Neuronal stem cell (in vitro differentiated cells): ENCODE data around the gene MAGIX. TPM values are rescaled to one million over a fixed set of nuclear protein-coding genes. Genes with fewer than 3 reads are reported as not detected.

Experiments used
- DNase-seq: peaks from one replicate; pipeline ENCODE4 v3.0.0-alpha.2; 2013; ENCODE audit warnings: low spot score
- H2AFZ ChIP-seq: one replicate; pipeline ENCODE4 v1.6.1; 2013; ENCODE audit warnings: mild to moderate bottlenecking, low read length, inconsistent platforms
- H2AK5ac ChIP-seq: 2 replicates; pipeline ENCODE4 v1.6.1; 2013; ENCODE audit warnings: low read depth, mild to moderate bottlenecking, inconsistent platforms, low read length, moderate library complexity, mixed read lengths
- H2BK120ac ChIP-seq: 2 replicates; pipeline ENCODE4 v1.6.1; 2013; ENCODE audit warnings: low read depth, mild to moderate bottlenecking, inconsistent platforms, low read length, moderate library complexity, mixed read lengths
- H2BK12ac ChIP-seq: one replicate; pipeline ENCODE4 v1.6.1; 2013; ENCODE audit warnings: low read length, inconsistent platforms
- H2BK15ac ChIP-seq: 2 replicates; pipeline ENCODE4 v1.6.1; 2013; ENCODE audit warnings: mild to moderate bottlenecking, low read length, inconsistent platforms, mixed read lengths
- H2BK5ac ChIP-seq: one replicate; pipeline ENCODE4 v1.6.1; 2013; ENCODE audit warnings: inconsistent platforms, mild to moderate bottlenecking, low read length, moderate library complexity
- H3K14ac ChIP-seq: one replicate; pipeline ENCODE4 v1.6.1; 2013; ENCODE audit warnings: low read length, inconsistent platforms
- H3K18ac ChIP-seq: 2 replicates; pipeline ENCODE4 v1.6.1; 2013; ENCODE audit warnings: low read length, inconsistent platforms
- H3K23ac ChIP-seq: 2 replicates; pipeline ENCODE4 v1.6.1; 2013; ENCODE audit warnings: low read depth, mild to moderate bottlenecking, mixed read lengths, low read length, inconsistent platforms; ENCODE audit not compliant: poor library complexity
- H3K27ac ChIP-seq: replicated peaks from 3 replicates; pipeline ENCODE4 v1.5.1; 2013; ENCODE audit warnings: low read length, inconsistent platforms
- H3K27me3 ChIP-seq, 3 experiments: 2 replicates each; pipeline ENCODE4 v1.6.1; 2013; ENCODE audit warnings: low read length in 3 of 3, mild to moderate bottlenecking in 2 of 3, inconsistent platforms in 1 of 3, low read depth in 1 of 3, mixed read lengths in 1 of 3, moderate library complexity in 1 of 3; ENCODE audit not compliant: control insufficient read depth in 3 of 3, insufficient read depth in 3 of 3
- H3K36me3 ChIP-seq, 2 donors: replicated peaks in 1 of 2; 2 replicates each; pipeline ENCODE4 v1.6.1; 2013; ENCODE audit warnings: low read length in 2 of 2; ENCODE audit not compliant: control insufficient read depth in 2 of 2, insufficient read depth in 2 of 2
- H3K4ac ChIP-seq: 2 replicates; pipeline ENCODE4 v1.6.1; 2013; ENCODE audit warnings: inconsistent platforms, mild to moderate bottlenecking, low read length, moderate library complexity
- H3K4me1 ChIP-seq, 2 donors: 1 replicate in 1 of 2; 2 replicates in 1 of 2; pipeline ENCODE4 v1.6.1; 2013; ENCODE audit warnings: low read length in 2 of 2, low read depth in 1 of 2; ENCODE audit not compliant: control insufficient read depth in 2 of 2, insufficient read depth in 1 of 2
- H3K4me2 ChIP-seq: one replicate; pipeline ENCODE4 v1.6.1; 2013; ENCODE audit warnings: mild to moderate bottlenecking, low read length, inconsistent platforms; ENCODE audit not compliant: insufficient read depth, poor library complexity, severe bottlenecking
- H3K4me3 ChIP-seq, 2 donors: 2 replicates each; pipeline ENCODE4 v1.5.1; 2013; ENCODE audit warnings: low read length in 2 of 2, mild to moderate bottlenecking in 2 of 2, inconsistent platforms in 1 of 2, moderate library complexity in 1 of 2
- H3K79me1 ChIP-seq: one replicate; pipeline ENCODE4 v1.6.1; 2013; ENCODE audit warnings: low read depth, mild to moderate bottlenecking, inconsistent platforms, low read length, moderate library complexity
- H3K9ac ChIP-seq: one replicate; pipeline ENCODE4 v1.6.1; 2013; ENCODE audit warnings: mild to moderate bottlenecking, low read depth, low read length, inconsistent platforms; ENCODE audit not compliant: poor library complexity
- H3K9me3 ChIP-seq, 2 donors: replicated peaks in 1 of 2; 2 replicates each; pipeline versions ENCODE3 to v1.6.1; 2013; ENCODE audit warnings: low read length in 2 of 2, mild to moderate bottlenecking in 2 of 2, inconsistent platforms in 1 of 2, low read depth in 1 of 2, mixed read lengths in 1 of 2, moderate library complexity in 1 of 2; ENCODE audit not compliant: control insufficient read depth in 2 of 2, insufficient read depth in 1 of 2
- H4K8ac ChIP-seq: one replicate; pipeline ENCODE4 v1.6.1; 2013; ENCODE audit warnings: low read depth, mild to moderate bottlenecking, inconsistent platforms, low read length, moderate library complexity
- H4K91ac ChIP-seq: one replicate; pipeline ENCODE4 v1.6.1; 2013; ENCODE audit warnings: low read length, low read depth, mild to moderate bottlenecking, inconsistent platforms; ENCODE audit not compliant: poor library complexity
- WGBS, 2 donors: extraction: QIAGEN DNeasy Blood & Tissue Kit; methylation state at CpG; one replicate each; pipeline ENCODE4 v1.1.7; 2013; ENCODE audit warnings: missing lambda C conversion rate in 2 of 2, mixed read lengths in 1 of 2; ENCODE audit not compliant: insufficient read length in 2 of 2, insufficient replicate concordance in 1 of 2; ENCODE audit errors: extremely low coverage in 2 of 2; 5-methylcytosine and 5-hydroxymethylcytosine counted together
- polyA plus RNA-seq, 2 experiments: library from polyadenylated mRNA; stranded (reverse); fragments of 200-250 nt; gene quantifications; one replicate each; pipeline ENCODE4 v1.2.3, GENCODE V29; 2013

The MAGIX gene
- polyA plus RNA-seq (2013, experiment 1 of 2): 0.74 TPM
- 0.47 TPM for polyA plus RNA-seq (2013, experiment 2 of 2)

- Histone ChIP-seq H3K4ac (no peak within 1 kb of the TSS), H3K9ac (no peak within 1 kb of the TSS), H3K4me2 (peak within 1 kb of the TSS; percentile 33), H3K18ac (peak within 1 kb of the TSS; percentile 6), H4K8ac (no peak within 1 kb of the TSS), H3K4me3 (peak within 1 kb of the TSS; percentile 28 to 57), H2AFZ (peak within 1 kb of the TSS; percentile 91), H2BK15ac (no peak within 1 kb of the TSS), H4K91ac (no peak within 1 kb of the TSS), H3K36me3 (no peaks in the 10 kb centered on the region), H2BK5ac (no peak within 1 kb of the TSS), H3K27me3 (peaks cover 0 to 9% (median 7%) of the 10 kb centered on the region in 3 experiments), H3K23ac (no peak within 1 kb of the TSS), H3K14ac (no peak within 1 kb of the TSS), H2BK12ac (no peak within 1 kb of the TSS), H2AK5ac (no peak within 1 kb of the TSS), H3K9me3 (no peaks in the 10 kb centered on the region), H2BK120ac (no peak within 1 kb of the TSS), H3K79me1 (peaks cover 2% of the 10 kb centered on the region), H3K4me1 (peaks cover 0 to 11% of the 10 kb centered on the region in 2 donors), H3K27ac (no peak within 1 kb of the TSS)
- DNase-seq: no peak
- WGBS, 2 donors: no CpG with 5 or more reads among the region's 28 CpGs
These were observed at the start of gene MAGIX for GRCh38 chrX:49162620-49163019. Gene MAGIX (plus strand): TSS chrX:49162758. CDS start chrX:49162890, 132 bp downstream.

GRCh38 chrX:49116076-49116475, 46.5 kb upstream of the MAGIX start:
- Histone ChIP-seq H3K4me2 (no peak overlapping the region), H2AFZ (no peak overlapping the region), H4K91ac (no peak overlapping the region), H4K8ac (no peak overlapping the region), H3K27ac (no peak overlapping the region), H3K4me3 (no peak overlapping the region), H3K9ac (no peak overlapping the region), H3K4ac (no peak overlapping the region), H3K9me3 (no peaks in the 10 kb centered on the region), H2BK5ac (no peak overlapping the region), H2BK120ac (no peak overlapping the region), H2AK5ac (no peak overlapping the region), H3K23ac (no peak overlapping the region), H3K4me1 (peaks cover 0 to 8% of the 10 kb centered on the region in 2 donors), H3K14ac (no peak overlapping the region), H3K79me1 (no peaks in the 10 kb centered on the region), H2BK15ac (no peak overlapping the region), H3K18ac (no peak overlapping the region), H2BK12ac (no peak overlapping the region), H3K36me3 (peaks cover 10 to 61% of the 10 kb centered on the region in 2 donors), H3K27me3 (no peaks in the 10 kb centered on the region)
- no peak for DNase-seq
- no CpG with 5 or more reads among the region's 8 CpGs for WGBS, 2 donors

GRCh38 chrX:49116716-49117115, 45.8 kb upstream of the MAGIX start:
- H4K8ac ChIP-seq: no peak overlapping the region
- H3K27me3 ChIP-seq: no peaks in the 10 kb centered on the region
- H3K4me2 ChIP-seq: no peak overlapping the region
- H2BK5ac ChIP-seq: no peak overlapping the region
- H3K4me3 ChIP-seq: no peak overlapping the region
- H2AK5ac ChIP-seq: no peak overlapping the region
- no peak overlapping the region for H2BK12ac ChIP-seq
- H3K9ac ChIP-seq: no peak overlapping the region
- no peak overlapping the region for H3K14ac ChIP-seq
- H3K36me3 ChIP-seq: peaks cover 13 to 66% of the 10 kb centered on the region in 2 donors
- no peak overlapping the region for H3K4ac ChIP-seq
- no peak overlapping the region for H3K27ac ChIP-seq
- no peak overlapping the region for H2BK120ac ChIP-seq
- H3K18ac ChIP-seq: no peak overlapping the region
- no peak for DNase-seq
- WGBS, 2 donors: no CpG with 5 or more reads among the region's 5 CpGs
- no peaks in the 10 kb centered on the region for H3K9me3 ChIP-seq
- no peak overlapping the region for H2BK15ac ChIP-seq
- H3K23ac ChIP-seq: no peak overlapping the region
- no peak overlapping the region for H4K91ac ChIP-seq
- no peak overlapping the region for H2AFZ ChIP-seq
- peaks cover 0 to 8% of the 10 kb centered on the region in 2 donors for H3K4me1 ChIP-seq
- H3K79me1 ChIP-seq: no peaks in the 10 kb centered on the region

GRCh38 chrX:49117581-49117980, 45.0 kb upstream of the MAGIX start:
- DNase-seq: no peak

More at GRCh38 chrX:49117581-49117980, 45.0 kb upstream of the MAGIX start:
- no peak overlapping the region for H2BK12ac ChIP-seq
- peaks cover 0 to 1% of the 10 kb centered on the region in 2 donors for H3K4me1 ChIP-seq
- no peaks in the 10 kb centered on the region for H3K9me3 ChIP-seq
- H3K27ac ChIP-seq: no peak overlapping the region
- peaks cover 13 to 63% of the 10 kb centered on the region in 2 donors for H3K36me3 ChIP-seq
- no peaks in the 10 kb centered on the region for H3K27me3 ChIP-seq
- H3K4me3 ChIP-seq: no peak overlapping the region
- H3K18ac ChIP-seq: no peak overlapping the region
- no peak overlapping the region for H4K91ac ChIP-seq
- H3K79me1 ChIP-seq: peaks cover 1% of the 10 kb centered on the region
- no peak overlapping the region for H3K9ac ChIP-seq
- no peak overlapping the region for H3K14ac ChIP-seq
- H3K4me2 ChIP-seq: no peak overlapping the region
- no peak overlapping the region for H2BK5ac ChIP-seq
- no peak overlapping the region for H2BK120ac ChIP-seq
- no CpG with 5 or more reads among the region's 6 CpGs for WGBS, 2 donors
- H2BK15ac ChIP-seq: no peak overlapping the region
- H2AK5ac ChIP-seq: no peak overlapping the region
- H2AFZ ChIP-seq: no peak overlapping the region
- no peak overlapping the region for H3K23ac ChIP-seq
- H3K4ac ChIP-seq: no peak overlapping the region
- no peak overlapping the region for H4K8ac ChIP-seq
